ENCODE results near the gene RYR2. TPM values are rescaled to one million over a fixed set of nuclear protein-coding genes. Genes with fewer than 3 reads are reported as not detected.
A peak's percentile ranks its signal among the peaks of the same experiment; 100 is the strongest.

Gene RYR2
- polyA plus RNA-seq, 3 donors = 1.2 to 2.0 (median 1.3) TPM

DNA sequence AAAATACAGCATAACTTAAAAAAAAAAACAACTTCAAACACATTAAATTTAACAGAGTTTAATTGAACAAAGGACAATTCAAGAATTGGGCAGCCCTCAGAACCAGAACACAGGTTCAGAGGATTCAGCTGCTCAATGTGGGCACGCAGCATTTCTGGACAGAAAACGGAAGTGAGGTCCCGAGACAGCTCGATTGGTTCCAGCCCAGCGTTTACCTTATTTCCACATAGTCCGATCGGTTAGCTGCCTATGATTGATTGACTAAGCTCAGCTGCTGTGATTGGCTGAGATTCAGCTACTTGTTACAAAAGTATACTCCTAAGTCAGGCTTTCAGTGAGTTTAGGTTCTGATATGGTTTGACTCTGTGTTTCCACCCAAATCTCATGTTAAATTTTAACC lies 815.5 kb downstream of the RYR2 start:
- no peak for DNase-seq

DNA sequence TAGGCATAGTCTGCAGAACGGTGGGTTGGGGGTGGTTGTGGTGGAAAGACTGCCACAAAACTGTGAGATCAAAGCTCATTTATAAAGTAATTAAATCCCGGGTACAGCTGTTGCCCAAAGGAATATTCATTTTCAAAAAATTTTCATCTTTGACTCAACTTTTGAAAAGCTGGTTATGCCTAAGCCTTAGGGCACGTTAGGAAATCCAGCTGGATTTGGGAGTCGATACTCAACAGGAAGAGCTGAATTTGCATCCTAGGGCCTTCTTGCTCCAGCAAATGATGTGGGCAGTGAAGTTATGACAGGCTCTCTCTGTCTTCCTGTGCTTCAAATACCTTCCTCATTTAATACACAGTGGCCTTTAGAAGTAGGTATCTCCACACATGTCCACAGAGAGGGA lies 817.0 kb downstream of the RYR2 start:
- no peak for DNase-seq

DNA sequence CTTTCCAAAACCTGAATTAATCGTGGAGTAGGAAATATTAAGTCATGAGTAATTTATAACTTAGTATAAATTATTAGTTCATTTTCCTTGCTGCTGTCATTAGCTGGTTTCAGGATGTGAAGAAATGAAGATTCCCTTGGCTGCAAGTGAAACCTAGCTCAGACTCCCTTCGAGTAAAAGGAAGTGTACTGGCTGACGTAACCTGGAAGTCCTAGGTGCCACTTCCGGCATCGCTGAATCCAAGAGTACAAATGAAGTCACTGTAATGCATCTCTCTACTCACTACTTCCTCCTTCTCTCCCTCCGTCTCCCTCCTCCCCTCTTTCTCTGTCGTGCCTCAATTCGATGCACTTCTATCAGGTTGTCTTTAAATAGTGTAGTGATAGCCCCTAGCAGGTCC lies 820.0 kb downstream of the RYR2 start:
- no peak for DNase-seq

DNA sequence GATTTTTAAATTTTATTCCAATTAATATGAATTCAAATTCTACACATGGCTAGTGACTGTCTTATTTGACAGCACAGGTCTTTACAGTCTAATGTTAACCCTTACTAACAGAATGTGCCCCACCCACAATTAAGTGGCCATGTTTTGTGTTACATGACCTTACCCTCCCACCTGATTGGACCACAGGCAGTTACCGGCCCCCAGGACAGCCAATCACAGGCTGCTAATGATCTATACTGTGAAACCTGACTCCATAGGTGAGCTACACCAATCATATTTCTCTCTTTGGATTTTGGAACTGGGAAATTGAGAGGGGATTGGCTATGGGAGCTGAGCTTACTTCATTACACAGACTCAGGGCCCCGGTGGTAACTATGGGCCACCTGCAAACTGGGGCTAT lies 821.2 kb downstream of the RYR2 start:
- no peak for DNase-seq

DNA sequence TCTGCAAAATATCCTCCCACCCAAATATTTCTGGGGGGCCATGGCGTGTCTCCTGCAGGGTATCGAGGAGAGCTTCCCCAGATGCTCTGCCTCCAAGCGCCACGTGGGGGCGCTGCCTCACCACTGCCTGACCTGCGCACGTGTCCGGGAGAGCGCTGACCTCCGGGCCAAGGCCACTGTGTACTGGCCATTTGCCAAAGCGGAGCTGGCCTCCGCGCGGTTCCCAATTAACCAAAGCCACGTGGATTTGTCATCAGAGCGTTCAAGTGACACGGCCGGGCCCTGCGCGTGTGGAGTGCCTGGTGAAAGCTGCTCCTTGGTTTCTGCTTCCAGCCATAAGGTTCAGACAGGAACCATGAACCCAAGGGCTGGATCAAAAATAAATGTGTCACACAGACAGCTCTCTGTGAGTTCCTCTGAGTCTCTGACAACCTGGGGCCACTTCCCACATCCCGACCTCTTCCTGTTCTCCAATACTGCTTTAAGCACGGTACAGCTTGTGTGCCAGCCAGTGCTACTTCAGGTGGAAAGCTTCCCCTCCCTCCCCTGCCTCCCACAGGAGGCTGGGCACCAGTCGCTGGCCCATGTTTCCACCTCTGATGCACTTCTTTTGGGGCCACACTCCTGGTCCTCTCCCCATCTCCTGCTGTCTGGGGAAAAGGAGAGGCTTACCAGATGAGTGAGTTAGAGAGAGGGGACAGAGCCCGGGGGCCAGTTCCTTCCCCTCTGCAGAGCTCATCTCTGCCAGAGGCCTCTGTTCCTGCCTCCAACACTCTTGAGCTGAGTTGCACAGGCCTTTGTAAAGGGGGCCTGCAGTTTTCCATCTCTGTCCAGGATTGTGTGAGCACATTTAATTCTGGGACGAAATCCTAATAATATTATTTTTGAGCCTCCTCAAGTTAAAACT lies 822.6 kb downstream of the RYR2 start:
- peak; percentile 42 for DNase-seq

DNA sequence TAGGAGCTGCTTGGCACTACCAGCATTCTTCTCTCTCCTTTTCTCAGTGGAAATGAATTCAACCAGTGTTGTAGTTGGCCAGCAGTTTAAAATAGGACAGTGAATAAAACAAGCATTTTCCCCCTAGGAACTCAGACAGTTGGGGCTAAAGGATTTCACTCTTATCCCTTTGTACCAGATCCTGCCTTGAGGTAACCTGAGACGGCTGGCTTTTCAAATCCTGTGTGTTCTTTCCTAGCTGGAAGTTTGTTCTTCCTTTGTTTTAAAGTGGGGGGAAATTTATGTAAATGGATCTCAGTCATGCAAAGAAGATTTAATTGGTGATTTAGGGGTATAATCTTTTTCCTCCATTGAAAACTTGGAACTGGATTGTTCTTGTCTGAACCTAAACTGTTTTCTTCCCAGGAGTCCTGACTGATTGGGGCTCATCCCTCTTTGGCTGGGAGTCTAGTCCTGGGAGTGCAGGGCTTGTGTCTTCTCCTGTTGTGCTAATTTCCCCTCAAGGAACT lies 825.5 kb downstream of the RYR2 start:
- no peak for DNase-seq

DNA sequence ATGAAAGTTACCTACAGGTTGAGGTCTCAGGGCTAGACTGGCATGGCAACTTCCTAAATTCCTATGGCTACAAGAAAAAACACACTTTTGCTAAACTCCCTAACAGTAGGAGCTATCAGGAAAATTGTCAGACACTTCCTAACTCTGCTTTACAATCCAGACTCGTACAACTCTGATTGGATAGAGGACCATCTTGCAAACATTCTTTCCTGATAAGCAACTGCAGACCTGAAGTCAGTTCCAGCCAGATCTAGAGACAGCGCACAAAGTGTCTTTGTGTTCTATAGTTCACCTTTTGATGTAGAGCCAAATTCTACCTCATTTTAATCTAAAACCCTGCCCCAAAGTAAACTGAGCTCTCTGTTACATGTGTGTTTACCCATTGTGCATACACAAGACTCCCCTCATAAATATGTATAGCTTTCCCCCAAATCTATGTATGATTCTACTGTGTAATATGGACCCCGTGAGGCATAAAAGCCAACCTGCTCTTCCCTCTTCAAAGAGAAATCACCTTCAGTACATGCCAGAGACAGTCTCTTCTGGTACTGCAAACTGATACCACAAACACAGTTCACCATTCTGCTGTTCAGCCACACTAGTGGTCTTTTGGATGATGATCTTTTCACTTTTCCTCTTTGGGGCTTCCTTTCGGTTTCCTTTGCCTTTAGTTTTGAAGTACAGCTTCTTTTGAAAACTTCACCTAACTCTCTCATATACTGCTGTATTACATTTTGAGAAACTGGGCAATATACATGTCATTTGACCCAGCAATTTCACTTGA lies 827.0 kb downstream of the RYR2 start:
- no peak for DNase-seq

DNA sequence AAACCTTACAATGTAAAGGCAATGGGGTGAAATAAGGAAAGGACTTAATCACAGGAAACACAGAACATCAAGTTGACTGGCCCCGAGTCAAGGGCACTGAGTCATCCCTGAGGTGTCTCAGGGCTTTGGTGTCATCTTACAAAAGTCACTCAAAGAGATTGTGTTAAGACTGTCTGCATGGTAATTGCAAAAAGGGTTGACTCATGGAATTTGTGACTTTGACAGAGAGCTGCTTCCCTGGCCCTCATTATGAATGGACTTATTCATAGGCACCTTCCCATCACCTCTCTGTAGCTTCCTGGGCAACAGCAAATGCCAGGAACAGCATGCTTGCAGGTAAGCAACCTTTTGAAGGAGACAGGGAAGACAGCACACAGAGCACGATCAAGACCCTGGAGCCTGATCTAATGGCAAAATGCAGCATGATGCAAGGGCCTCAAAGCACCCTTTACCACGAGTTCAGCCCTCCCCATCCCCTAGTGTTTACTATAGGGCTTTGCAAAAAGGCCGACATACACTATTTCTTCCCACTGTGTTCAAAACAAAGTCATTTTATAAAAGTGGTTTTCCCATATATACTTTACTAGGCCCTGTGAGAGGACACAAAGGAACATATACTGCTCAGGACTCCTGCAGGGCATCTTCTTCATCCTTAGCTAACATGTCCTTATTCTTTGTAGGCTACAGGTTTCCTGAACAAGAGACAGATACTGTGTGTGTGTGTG lies 831.7 kb downstream of the RYR2 start:
- no peak for DNase-seq

DNA sequence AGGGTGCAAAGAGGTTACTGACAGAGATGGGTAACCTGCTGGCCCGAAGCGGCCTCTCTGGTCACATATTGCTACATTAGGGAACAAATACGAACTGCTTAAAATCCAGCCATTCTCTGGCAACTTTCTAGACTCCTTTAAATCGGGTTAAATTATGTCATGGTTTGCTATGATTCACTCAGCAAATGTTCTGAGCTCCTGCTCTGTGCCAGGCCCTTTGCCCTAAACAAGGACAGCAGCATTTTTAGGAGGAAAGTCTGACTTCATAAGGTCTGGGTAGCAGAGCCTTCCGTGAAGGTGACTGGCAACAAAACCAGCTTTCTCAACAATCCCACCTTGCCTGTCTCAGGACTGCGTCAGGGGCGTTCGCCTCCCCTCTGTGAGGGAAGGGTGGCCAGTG lies 833.3 kb downstream of the RYR2 start:
- no peak for DNase-seq

DNA sequence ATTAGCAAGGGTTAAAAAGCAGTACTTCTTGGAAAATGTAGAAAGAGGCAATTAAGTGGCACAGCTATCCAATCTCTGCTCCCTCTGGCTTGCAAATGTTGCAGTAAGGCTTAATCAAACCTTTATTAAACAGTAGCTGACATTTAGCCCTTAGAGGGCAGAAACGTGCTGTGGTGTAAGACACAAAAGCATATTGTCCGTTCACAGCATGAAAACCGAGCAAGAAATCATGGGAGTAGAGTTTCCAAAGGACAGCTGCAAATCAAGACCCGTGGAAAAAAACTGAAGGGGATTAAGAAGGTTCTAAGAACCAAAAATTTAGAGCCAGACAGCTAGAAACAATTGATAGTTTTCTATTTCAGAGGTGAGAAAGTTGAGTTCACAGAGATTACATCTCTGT lies 835.6 kb downstream of the RYR2 start:
- DNase-seq = no peak

DNA sequence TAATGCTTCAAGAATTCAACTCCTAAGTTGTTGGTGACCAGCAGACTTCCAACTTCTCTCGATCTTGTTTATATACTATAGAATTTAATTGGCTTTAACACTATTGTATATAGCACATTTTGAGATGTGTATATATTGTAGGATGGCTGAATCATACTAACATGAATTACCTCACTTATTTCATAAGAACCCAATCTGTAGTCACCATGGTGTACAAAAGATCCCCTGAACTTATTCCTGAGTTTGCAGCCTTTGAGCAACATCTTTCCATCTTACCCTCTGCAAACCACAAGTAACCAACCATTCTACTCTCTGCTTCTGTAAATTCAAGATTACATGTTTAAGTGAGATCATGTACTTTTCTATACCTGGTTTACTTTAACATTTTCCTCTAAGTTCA lies 836.4 kb downstream of the RYR2 start:
- no peak for DNase-seq

DNA sequence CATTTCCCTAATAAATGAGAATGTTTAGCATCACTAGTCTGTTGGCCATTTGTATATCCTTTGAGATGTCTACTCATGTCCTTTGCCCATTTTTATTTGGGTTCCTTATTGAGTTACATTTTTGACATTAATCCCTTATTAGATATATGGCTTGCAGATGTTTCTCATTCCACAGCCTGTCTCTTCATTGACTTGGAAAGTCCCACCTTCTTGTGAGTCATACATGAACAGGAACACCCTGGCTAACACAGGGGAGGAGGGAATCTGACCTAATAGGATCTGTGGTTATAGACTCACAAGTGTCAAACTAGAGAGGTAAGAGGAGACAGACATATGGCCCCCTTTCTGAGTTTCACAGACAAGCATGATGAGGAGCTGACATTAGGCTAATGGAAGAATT lies 837.2 kb downstream of the RYR2 start:
- DNase-seq = no peak

Other genes with a start within 250 kb of the RYR2 start
- 10 to 100 TPM; 27.8 to 47.1 (median 46.8) TPM for gene MTR, start 246.9 kb upstream of the RYR2 start, polyA plus RNA-seq (ENCODE audit: insufficient read length in 3 of 3)
- not detected for gene MT1HL1, start 37.7 kb upstream of the RYR2 start, polyA plus RNA-seq (ENCODE audit: insufficient read length in 3 of 3)